ACHN (cell line): ENCODE measurements around the gene PNPLA5.

Experiments
- DNase-seq: peaks from one replicate; pipeline ENCODE4 v3.0.0-alpha.2; 2015
- in situ Hi-C: cut with HindIII; loops from 2 replicates; pipeline ENCODE4 v1.10.0; 2017; ENCODE audit warnings: low sequenced_read_pairs, low pct_ligation_motif_present, low pct_unique_long_range_greater_than_20kb

The PNPLA5 gene

DNA sequence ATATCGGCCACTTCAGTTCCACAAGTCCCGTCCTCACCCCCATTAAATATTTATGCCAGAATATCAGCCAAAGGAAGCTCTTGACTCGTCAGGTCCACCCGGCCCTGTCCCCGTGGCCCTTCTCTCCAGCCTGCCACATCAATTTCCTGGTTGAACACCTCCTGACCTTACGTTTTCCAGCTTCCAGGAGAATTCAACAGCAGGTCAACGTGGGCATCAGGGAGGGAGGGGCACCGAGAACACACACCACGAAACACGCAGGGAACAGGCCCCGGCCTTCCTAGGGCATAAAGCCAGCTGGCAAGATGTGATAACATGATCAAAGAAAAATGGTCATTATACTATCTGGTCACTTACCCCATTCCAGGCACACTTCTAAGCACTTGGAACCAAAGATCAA is 44.8 kb downstream of the PNPLA5 start:
- no peak for DNase-seq
- in situ Hi-C loops, result no loop called here

DNA sequence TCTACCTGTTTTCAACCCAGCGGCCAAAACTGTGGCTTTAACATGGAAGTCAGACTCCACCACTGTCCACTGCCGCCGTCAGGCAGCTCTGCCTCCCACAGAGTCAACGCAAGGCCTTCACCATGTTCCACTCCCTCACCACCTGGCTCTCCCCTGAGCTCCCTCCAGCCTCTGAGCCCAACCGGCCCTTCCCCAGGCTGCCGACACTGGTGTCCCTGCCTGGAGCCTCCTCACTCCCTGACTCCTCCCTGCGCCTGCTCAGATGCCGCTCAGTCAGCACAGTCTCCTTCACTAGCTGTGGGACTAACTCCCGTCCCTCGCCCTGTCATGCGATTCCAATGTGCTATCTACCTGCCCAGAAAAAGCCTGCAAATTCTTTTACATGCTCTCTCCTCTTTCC is 45.8 kb downstream of the PNPLA5 start:
- in situ Hi-C loops, result no loop called here
- DNase-seq, result no peak

DNA sequence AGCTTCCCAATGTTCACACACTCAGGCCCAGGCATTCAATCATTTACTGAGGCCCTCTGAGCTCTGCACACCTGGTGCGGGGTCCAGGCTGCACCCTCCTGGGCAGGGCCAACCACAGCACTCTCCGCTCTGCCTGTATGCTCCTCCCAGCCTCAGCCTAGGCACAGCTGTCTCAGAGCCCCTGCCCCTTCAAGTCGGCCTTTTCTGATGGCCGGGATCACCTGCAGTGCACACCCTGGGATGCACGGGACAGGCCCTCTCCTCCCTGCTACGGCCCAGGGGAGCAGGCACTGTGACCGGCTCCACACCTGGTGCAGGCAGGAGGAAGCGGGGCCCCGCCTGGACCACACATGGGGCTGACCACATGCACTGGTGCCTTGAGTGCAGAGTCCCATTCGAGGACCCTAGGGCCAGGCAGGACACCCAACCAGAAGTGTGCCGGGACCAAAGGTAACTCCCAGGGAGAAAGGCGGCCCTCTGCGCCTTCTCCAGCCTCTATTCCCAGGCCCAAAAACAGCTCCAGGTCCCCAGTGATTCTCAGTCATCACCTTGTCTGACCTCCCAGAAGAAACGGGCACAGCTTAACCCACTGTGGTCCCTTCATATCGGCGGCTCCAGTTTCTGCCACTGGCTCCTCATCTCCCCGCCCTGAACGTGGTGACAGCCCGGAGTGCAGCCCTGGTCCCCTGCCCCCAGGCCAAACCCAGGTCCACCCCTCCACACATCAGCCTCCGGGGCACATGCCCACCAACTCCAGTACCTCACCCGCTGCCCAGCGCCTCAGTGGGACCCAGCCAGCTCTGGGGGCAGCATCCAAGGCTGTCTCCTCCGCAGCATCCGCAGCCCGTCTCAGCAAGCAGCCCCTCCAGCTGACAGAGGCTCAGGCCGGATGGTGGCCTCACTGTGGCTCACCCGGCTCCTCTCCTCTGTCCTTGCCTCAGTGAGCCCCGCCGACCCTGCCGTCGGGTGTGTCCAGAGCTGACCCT is 47.0 kb downstream of the PNPLA5 start:
- no peak for DNase-seq
- in situ Hi-C loops, result no loop called here

- in situ Hi-C loops, result no loop called here
- DNase-seq, result no peak
These were observed 47.9 kb downstream of the PNPLA5 start for GRCh38 chr22:43843783-43844530.

- in situ Hi-C loops, result no loop called here
- no peak for DNase-seq
These were observed 50.1 kb downstream of the PNPLA5 start for GRCh38 chr22:43841742-43842141.

DNA sequence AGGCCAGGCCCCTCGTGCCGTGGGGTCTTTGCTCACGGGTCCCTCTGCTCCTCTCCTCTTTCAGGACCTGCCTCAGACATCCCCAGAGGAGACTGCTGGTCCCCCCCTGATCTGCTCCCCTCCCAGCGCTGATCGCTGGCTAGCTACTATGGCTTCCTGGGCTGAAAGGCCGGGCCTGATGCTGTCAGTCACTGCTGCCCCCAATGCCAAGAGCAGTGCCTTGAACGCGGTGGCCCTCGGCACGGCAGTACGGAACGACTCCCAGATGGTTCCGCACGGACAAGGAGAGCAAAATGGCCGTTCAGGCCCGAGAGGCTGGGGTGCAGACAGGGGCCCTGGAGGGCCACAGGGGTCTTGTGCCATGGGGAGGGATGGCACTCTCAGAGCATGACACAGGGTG is 51.0 kb downstream of the PNPLA5 start:
- no peak for DNase-seq
- in situ Hi-C loops, result no loop called here

DNA sequence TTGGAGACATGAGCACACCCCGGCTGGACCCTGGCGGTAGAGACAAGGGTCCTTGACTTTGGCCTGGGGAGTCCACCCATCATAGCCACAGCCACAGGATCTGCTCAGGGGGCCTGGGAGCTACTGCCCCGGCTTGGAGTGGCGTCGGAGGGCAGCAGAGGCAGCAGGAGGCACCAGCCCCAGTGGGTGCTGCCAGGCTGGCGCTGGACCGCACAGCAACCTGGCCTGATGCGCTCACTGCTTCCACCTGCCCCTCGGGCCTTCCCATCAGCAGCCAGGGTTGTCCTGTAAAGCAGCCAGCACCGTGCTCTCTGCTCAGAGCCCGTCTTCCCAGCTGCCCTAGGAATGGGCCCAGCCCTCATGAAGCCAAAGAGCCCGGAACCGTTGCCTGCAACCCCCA is 51.4 kb downstream of the PNPLA5 start:
- DNase-seq, result no peak
- in situ Hi-C loops, result no loop called here

- in situ Hi-C loops, result no loop called here
- DNase-seq, result no peak
These were observed 52.0 kb downstream of the PNPLA5 start for GRCh38 chr22:43839781-43840180.

DNA sequence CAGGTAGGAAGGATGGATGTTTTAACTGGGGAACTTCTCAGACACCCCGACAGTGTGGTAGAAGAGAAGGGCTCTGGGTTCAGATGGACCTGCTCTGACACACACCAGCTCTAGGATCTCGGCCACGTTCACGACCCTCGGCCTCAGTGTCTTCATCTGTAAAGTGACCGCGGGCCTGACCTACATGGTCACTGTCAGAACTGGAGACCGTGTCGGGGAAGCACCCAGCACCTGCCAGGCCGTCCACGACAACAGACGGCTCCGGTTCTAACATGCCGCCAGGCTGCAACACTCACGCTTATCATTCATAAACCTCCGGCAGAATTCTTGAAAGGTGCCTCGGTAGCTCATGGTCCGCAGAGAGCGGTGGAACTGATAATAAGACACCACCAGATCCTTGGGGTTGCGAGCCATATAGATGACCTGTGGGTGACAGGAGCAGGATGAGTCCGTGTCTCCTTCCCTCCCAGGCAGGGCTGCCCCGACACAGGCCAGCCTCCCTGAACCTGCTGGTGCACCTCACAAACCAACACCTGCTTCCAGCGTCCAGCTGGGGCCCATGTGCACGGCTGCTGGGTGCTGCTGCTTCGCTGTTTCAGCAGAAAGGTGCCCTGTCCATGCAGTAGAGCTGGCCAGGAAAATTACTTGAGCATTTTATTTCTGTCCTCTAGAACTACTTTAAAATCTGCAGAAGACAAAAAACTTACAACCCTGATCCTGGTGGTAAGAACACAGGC is 53.1 kb downstream of the PNPLA5 start:
- no peak for DNase-seq
- in situ Hi-C loops, result no loop called here

- in situ Hi-C loops, result no loop called here
- DNase-seq, result no peak
These were observed 53.7 kb downstream of the PNPLA5 start for GRCh38 chr22:43838161-43838560.

DNA sequence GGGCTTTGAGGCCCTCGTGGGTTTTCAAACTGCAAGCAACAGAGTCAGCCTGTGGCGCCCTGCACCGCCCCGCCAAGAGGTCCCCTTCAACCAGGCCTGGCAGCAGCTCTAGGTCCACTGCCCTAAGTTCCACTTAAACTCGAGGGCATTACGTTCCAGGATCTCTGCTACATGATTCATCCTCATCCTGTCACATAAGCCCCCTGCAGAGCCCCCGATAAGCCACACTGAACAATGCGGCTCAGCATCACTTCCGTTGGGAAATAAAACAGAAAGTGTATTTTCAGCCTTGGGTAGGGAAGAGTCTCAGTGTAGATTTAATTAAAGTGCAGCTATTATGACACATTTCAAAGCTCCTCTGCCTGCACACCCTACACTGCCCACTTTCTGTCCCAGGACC is 54.1 kb downstream of the PNPLA5 start:
- no peak for DNase-seq
- in situ Hi-C loops, result no loop called here

DNA sequence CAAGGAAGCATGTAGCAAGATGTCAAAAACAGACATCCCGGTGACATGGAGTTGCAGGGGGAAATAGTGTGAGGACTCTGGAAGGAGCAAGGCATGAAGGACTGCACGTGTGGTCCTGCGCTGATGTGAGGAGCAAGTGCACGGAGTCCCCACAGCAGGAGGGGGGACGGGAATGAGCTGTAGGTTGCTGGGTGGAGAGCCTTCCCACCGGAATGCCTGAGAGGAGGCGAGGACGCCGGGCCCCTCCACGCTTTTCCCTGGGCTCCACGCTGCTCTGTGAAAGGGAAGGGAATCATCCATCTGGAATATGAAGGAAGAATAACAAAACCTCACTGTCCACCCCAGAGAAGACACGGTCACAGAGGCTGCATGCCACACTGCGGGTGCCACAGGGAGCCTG is 56.1 kb downstream of the PNPLA5 start:
- in situ Hi-C loops, result no loop called here
- no peak for DNase-seq

GRCh38 chr22:43835166-43835565 is 56.6 kb downstream of the PNPLA5 start:
- no peak for DNase-seq
- in situ Hi-C loops, result no loop called here

DNA sequence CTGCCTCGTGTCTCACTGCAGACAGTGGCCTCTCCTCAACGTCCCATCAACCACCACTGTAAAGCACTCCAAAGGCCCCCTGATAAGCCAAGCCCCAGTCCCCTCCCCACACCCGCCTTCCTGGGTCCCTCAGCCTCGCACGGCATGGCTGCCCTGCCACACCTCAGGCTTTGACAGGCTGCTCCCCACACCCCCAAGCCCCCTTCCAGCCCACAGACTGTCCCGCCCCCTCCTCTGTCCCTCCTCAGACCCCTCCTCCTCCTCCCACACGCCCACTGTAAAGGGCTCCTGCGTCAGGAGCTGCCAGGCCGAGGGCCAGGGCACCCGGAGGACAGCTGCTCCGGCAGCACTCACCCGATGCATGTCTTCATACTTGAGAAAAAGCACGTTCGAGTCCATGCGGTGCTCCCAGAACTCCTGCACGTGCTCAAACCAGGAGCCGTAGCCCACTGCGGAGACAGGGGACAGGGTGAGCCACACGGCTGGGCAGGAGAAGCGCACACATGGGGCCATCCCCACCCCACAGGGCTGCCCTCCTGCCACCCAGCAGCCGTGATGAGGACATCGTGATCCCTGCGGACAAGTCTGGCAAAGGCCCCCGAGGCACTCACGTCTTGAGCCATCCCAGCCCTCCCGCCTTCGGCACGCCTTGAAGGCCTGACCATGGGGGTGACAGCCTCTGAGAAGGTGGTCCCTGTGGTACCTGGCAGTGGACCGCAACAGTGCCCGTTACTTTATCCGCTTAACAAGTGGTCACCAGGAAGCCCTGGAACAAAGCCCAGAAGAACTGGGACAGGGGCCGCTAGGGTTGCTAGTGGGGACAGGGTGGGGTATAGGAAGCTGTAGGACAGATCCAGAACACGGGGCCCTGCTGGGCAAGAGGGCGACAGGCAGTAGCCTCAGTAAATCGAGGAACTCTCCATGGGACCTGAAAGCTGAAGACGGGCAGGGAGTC is 58.2 kb downstream of the PNPLA5 start:
- DNase-seq, result no peak
- in situ Hi-C loops, result no loop called here

- DNase-seq, result no peak
- in situ Hi-C loops, result no loop called here
These were observed 59.2 kb downstream of the PNPLA5 start for GRCh38 chr22:43832393-43833265.

- in situ Hi-C loops, result no loop called here
- DNase-seq, result no peak
These were observed 60.0 kb downstream of the PNPLA5 start for GRCh38 chr22:43831561-43832392.
